T-helper 17 cell (primary cell): ENCODE data around the gene EGR1. TPM values are rescaled to one million over a fixed set of nuclear protein-coding genes. Genes with fewer than 3 reads are reported as not detected.
A peak's percentile ranks its signal among the peaks of the same experiment; 100 is the strongest.
"Not testable (repeated sequence)": the region's sequence is repeated elsewhere in the genome, so short reads cannot be mapped to it uniquely, and the experiment has no call there.

Experiments used
- ATAC-seq: fragments of 150-1000 bp; cut with Tn5 transposase; 2 replicates; pipeline ENCODE4 v1.10.0; 2021; ENCODE audit warnings: mild to moderate bottlenecking, moderate library complexity
- DNase-seq, 3 donors: peaks; one replicate each; pipeline versions ENCODE4 v3.0.0 to v3.0.0-alpha.2; 2020 to 2021
- H3K9me3 ChIP-seq: one replicate; pipeline ENCODE4 v1.7.0; 2013; ENCODE audit warnings: low read length, mild to moderate bottlenecking; ENCODE audit not compliant: control insufficient read depth, poor library complexity, severe bottlenecking
- H3K27ac Mint-ChIP-seq: one replicate; pipeline ENCODE4 v1.8.0; 2022; ENCODE audit warnings: mild to moderate bottlenecking, moderate library complexity, mixed read lengths
- H3K27me3 Mint-ChIP-seq: one replicate; pipeline ENCODE4 v1.8.0; 2022; ENCODE audit warnings: mixed read lengths
- H3K36me3 Mint-ChIP-seq: one replicate; pipeline ENCODE4 v1.8.0; 2022; ENCODE audit warnings: low read depth, mixed read lengths
- H3K4me1 Mint-ChIP-seq: one replicate; pipeline ENCODE4 v1.8.0; 2022; ENCODE audit warnings: mild to moderate bottlenecking, mixed read lengths
- H3K4me3 Mint-ChIP-seq: one replicate; pipeline ENCODE4 v1.8.0; 2022; ENCODE audit warnings: mild to moderate bottlenecking, moderate library complexity, mixed read lengths
- total RNA-seq, 4 donors: library from RNA in 2 of 4; stranded (reverse) in 2 of 4; gene quantifications; one replicate each; pipeline ENCODE4 v1.2.3 and lab custom pipeline; 2022 to 2026

The EGR1 gene
- total RNA-seq, 2 donors from 2014 or later, result 24.2 to 30.6 TPM

GRCh38 chr5:138491669-138492559 lies 26.6 kb downstream of the EGR1 start:
- Mint-ChIP-seq H3K27me3 (peaks cover 22% of the 10 kb centered on the region), H3K4me3 (peak overlapping the region; percentile 93), H3K36me3 (no peaks in the 10 kb centered on the region), H3K4me1 (peaks cover 9% of the 10 kb centered on the region), H3K27ac (peak overlapping the region; percentile 88)
- DNase-seq (peak; percentile 78 to 87 (median 82)), ATAC-seq (peak; percentile 98)
- H3K9me3 ChIP-seq, result no peaks in the 10 kb centered on the region

DNA sequence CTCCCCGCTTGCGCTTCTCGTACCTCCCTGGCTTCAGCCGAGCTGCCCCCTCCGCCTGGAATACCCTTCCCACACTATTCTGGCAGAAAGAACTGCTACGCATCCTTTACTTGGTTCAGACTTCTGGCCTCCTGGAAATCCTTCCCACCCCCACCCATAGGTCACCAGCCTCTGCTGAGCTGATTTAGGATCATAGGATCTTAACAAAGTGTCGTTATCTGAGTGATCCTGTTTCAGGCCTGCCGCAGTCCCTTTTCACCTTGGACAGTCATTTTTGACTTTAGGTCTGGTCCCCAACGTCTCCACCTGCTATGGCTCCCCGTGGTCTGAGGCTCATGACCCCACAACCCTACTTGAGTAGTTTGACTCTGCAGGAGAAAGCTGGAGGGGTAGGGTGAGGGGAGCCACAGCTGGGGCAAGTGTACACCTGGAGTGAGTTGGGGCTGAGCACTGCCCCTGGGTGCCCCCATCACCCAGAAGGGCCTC lies 27.3 kb downstream of the EGR1 start:
- Mint-ChIP-seq H3K27ac (peak overlapping the region; percentile 88), H3K4me3 (peak overlapping the region; percentile 93), H3K27me3 (peaks cover 22% of the 10 kb centered on the region), H3K4me1 (peaks cover 9% of the 10 kb centered on the region), H3K36me3 (no peaks in the 10 kb centered on the region)
- no peak for ATAC-seq
- no peaks in the 10 kb centered on the region for H3K9me3 ChIP-seq
- no peak for DNase-seq

- H3K9me3 ChIP-seq, result no peaks in the 10 kb centered on the region
- peaks cover 9% of the 10 kb centered on the region for H3K4me1 Mint-ChIP-seq
- H3K27ac Mint-ChIP-seq, result no peak overlapping the region
- no peak for DNase-seq
- peaks cover 8% of the 10 kb centered on the region for H3K27me3 Mint-ChIP-seq
- no peak for ATAC-seq
- H3K4me3 Mint-ChIP-seq, result peak overlapping the region; percentile 56
- no peaks in the 10 kb centered on the region for H3K36me3 Mint-ChIP-seq
These were observed 30.1 kb downstream of the EGR1 start for GRCh38 chr5:138495351-138495750.

DNA sequence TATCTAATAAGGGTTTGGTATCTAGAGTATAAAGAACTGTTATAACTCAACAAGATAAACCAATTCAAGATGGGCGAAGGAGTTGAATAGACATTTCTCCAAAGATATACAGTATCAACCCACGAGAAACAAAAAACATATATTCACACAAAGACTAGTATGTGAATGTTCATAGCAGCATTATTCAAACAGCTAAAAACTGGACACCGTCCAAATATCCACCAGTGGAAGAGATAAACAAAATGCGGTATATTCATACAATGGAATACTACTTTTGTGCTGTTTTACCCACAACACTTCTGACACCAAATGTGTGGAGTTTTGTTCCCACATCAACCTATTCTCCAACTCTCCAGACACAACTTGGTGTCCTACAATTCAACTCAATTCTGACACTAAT lies 33.1 kb downstream of the EGR1 start:
- DNase-seq (no peak), ATAC-seq (no peak)
- Mint-ChIP-seq H3K4me3 (no peak overlapping the region), H3K36me3 (no peaks in the 10 kb centered on the region), H3K4me1 (no peaks in the 10 kb centered on the region), H3K27ac (no peak overlapping the region), H3K27me3 (no peaks in the 10 kb centered on the region)
- no peaks in the 10 kb centered on the region for H3K9me3 ChIP-seq

DNA sequence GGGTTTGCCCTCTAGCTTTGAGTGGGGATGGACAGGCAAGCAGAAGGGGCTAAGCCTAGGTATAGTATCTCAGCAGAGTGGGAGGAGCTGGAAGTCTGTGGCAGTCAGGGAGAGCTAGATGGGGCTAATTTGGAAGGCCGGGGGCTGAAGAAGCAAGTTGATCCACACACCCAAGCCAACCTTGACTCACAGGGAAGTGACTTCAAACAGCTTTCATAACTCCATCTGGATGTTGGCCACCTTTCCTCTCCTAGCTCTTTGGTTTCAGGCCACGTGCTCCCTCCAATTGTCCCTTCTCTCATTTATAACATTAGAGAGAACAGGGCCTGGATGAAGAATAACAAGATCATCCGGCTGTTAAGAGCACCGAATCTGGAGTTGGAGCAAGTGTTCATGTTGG lies 36.8 kb downstream of the EGR1 start:
- DNase-seq, result no peak
- Mint-ChIP-seq H3K27ac (peak overlapping the region; percentile 80), H3K36me3 (no peaks in the 10 kb centered on the region), H3K27me3 (no peaks in the 10 kb centered on the region), H3K4me1 (no peaks in the 10 kb centered on the region), H3K4me3 (no peak overlapping the region)
- no peak for ATAC-seq
- no peaks in the 10 kb centered on the region for H3K9me3 ChIP-seq

DNA sequence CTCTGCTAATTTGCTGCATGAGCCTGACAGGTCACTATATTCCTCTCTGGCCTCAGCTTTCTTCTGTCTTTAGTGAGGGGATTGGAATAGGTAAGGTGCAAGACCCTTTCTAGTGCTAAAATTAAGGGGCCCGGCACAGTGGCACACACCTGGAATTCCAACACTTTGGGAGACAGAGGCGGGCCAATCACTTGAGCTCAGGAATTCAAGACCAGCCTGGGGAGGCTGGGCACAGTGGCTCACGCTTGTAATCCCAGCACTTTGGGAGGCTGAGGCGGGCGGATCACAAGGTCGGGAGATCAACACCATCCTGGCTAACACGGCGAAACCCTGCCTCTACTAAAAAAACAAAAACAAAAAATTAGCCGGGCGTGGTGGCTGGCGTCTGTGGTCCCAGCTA lies 37.2 kb downstream of the EGR1 start:
- Mint-ChIP-seq H3K27ac (peak overlapping the region; percentile 80), H3K4me1 (no peaks in the 10 kb centered on the region), H3K27me3 (no peaks in the 10 kb centered on the region), H3K4me3 (no peak overlapping the region), H3K36me3 (no peaks in the 10 kb centered on the region)
- DNase-seq, result no peak
- ATAC-seq, result no peak
- H3K9me3 ChIP-seq, result no peaks in the 10 kb centered on the region

- DNase-seq (no peak), ATAC-seq (peak; percentile 64)
- Mint-ChIP-seq H3K4me1 (no peaks in the 10 kb centered on the region), H3K4me3 (no peak overlapping the region), H3K27ac (peak overlapping the region; percentile 63), H3K27me3 (no peaks in the 10 kb centered on the region), H3K36me3 (no peaks in the 10 kb centered on the region)
- no peaks in the 10 kb centered on the region for H3K9me3 ChIP-seq
These were observed 38.4 kb downstream of the EGR1 start for GRCh38 chr5:138503487-138504270.

- ATAC-seq (no peak), DNase-seq (no peak)
- Mint-ChIP-seq H3K27ac (peak overlapping the region; percentile 63), H3K27me3 (no peaks in the 10 kb centered on the region), H3K4me3 (peak overlapping the region; percentile 66), H3K4me1 (peaks cover 2% of the 10 kb centered on the region), H3K36me3 (peaks cover 4% of the 10 kb centered on the region)
- no peaks in the 10 kb centered on the region for H3K9me3 ChIP-seq
These were observed 39.5 kb downstream of the EGR1 start for GRCh38 chr5:138504799-138505198.

DNA sequence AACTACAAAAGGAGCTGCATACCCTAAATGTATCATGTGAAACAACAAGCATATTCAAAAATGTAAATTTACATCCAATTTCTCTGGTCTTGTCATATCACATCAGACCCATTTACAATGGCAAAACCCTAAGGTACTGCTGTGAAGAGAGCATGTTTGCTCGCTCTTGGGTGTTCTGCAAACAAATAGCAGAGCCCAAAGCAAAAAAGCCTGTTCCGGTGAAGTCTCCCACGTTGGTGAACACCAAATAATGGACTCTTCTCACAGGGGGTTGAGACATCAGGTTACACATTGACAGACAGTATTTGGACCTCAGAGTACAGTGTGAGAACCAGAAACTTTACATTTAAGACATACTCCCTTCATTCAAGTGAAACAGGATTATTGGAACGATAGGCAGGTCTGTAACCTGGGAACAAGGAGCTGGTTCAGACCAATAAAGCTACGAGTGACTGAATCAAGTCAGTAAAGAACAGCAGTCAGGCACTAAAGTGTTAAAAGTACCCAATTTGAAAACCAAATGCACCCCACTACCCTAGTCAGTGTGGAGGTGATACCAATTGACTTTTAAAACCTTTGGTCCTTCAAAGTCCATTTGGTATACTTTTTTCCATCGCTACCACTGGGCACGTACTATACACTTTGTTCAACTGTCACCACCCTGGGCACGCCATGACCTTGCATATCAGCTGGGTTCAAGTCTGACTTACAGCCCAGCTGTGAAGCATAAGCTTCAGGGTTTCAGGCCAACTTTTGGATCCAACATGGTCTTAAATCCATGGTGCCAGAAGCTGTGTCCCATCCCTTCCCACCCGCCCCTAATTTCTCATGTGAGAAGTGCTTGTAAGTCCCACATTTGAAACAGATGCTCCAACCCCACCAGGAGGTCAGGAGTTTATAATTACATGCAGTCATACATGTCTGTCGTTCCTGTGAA lies 41.4 kb downstream of the EGR1 start:
- ATAC-seq, result no peak
- H3K4me3 Mint-ChIP-seq, result no peak overlapping the region
- DNase-seq, result no peak
- H3K36me3 Mint-ChIP-seq, result peaks cover 8% of the 10 kb centered on the region
- no peaks in the 10 kb centered on the region for H3K9me3 ChIP-seq
- no peaks in the 10 kb centered on the region for H3K27me3 Mint-ChIP-seq
- H3K27ac Mint-ChIP-seq, result no peak overlapping the region
- peaks cover 2% of the 10 kb centered on the region for H3K4me1 Mint-ChIP-seq

- not testable (repeated sequence) for H3K4me3 Mint-ChIP-seq, ATAC-seq, H3K36me3 Mint-ChIP-seq, H3K27ac Mint-ChIP-seq, H3K4me1 Mint-ChIP-seq, H3K27me3 Mint-ChIP-seq, H3K9me3 ChIP-seq, DNase-seq
These were observed 42.2 kb downstream of the EGR1 start for GRCh38 chr5:138507485-138507884.

DNA sequence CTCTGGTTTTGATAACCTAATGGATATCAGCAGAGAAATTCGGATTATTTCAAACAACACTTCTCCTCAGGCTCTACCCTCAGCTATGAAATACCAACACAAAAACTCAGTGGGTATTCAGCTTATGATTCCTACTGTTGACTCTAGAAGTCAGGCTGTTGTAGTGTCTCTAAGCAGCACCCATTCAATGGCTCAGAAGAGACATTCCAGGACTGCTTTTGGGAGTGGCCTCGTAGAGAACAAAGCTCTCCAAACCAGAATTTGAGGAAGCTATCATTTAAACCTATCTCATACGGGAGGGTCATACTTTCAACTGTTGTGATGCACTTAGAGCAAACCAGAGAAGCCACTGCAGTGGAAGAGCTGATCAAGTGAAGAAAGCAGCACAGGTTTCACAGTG lies 43.7 kb downstream of the EGR1 start:
- no peaks in the 10 kb centered on the region for H3K27me3 Mint-ChIP-seq
- no peak overlapping the region for H3K4me3 Mint-ChIP-seq
- no peak overlapping the region for H3K27ac Mint-ChIP-seq
- DNase-seq, result no peak
- no peaks in the 10 kb centered on the region for H3K9me3 ChIP-seq
- peaks cover 8% of the 10 kb centered on the region for H3K36me3 Mint-ChIP-seq
- no peak for ATAC-seq
- H3K4me1 Mint-ChIP-seq, result peaks cover 2% of the 10 kb centered on the region

- H3K9me3 ChIP-seq, result no peaks in the 10 kb centered on the region
- Mint-ChIP-seq H3K27ac (no peak overlapping the region), H3K4me3 (peak overlapping the region; percentile 12), H3K27me3 (no peaks in the 10 kb centered on the region), H3K4me1 (peaks cover 8% of the 10 kb centered on the region), H3K36me3 (peaks cover 9% of the 10 kb centered on the region)
- ATAC-seq, result no peak
- no peak for DNase-seq
These were observed 48.7 kb downstream of the EGR1 start for GRCh38 chr5:138514021-138514420.
